Keratinocyte (primary cell): ENCODE data around the gene CLCA4. TPM values are rescaled to one million over a fixed set of nuclear protein-coding genes. Genes with fewer than 3 reads are reported as not detected.
"Not testable (repeated sequence)": the region's sequence is repeated elsewhere in the genome, so short reads cannot be mapped to it uniquely, and the experiment has no call there.

Source experiments
- DNase-seq: peaks from one replicate; pipeline ENCODE4 v3.0.0-alpha.2; 2011; ENCODE audit warnings: low read depth, missing footprints, low spot score
- FAIRE-seq: peaks from 2 replicates; lab custom pipeline; 2011; peaks lifted over from hg19 to GRCh38; lab: Jason Lieb, UNC
- H2AFZ ChIP-seq: 2 replicates; pipeline ENCODE4 v1.6.0; 2012; ENCODE audit warnings: low read length, control low read depth, inconsistent platforms; ENCODE audit not compliant: control insufficient read depth
- H3K27ac ChIP-seq: 2 replicates; pipeline ENCODE4 v1.5.1; 2011; ENCODE audit warnings: low read length; ENCODE audit not compliant: control insufficient read depth, insufficient read depth
- H3K27me3 ChIP-seq: 3 replicates; pipeline ENCODE4 v1.6.0; 2011; ENCODE audit warnings: low read length; ENCODE audit not compliant: control insufficient read depth, insufficient read depth; ENCODE audit errors: extremely low read depth
- H3K36me3 ChIP-seq, 2 experiments: 2 replicates in 1 of 2; 3 replicates in 1 of 2; pipeline ENCODE4 v1.5.1; 2011; ENCODE audit warnings: low read length in 2 of 2, mild to moderate bottlenecking in 1 of 2; ENCODE audit not compliant: control insufficient read depth in 2 of 2, insufficient read depth in 2 of 2; ENCODE audit errors: extremely low read depth in 1 of 2
- H3K4me1 ChIP-seq: 3 replicates; pipeline ENCODE4 v1.5.1; 2011; ENCODE audit warnings: low read length; ENCODE audit not compliant: control insufficient read depth, insufficient read depth; ENCODE audit errors: extremely low read depth
- H3K4me2 ChIP-seq: 3 replicates; pipeline ENCODE4 v1.6.0; 2011; ENCODE audit warnings: low read depth, low read length; ENCODE audit not compliant: control insufficient read depth, insufficient read depth; ENCODE audit errors: extremely low read depth
- H3K4me3 ChIP-seq, 3 experiments: fragments of 200-600 bp in 1 of 3; sonication (generic) in 1 of 3; 2 replicates in 2 of 3; 3 replicates in 1 of 3; pipeline ENCODE4 v1.5.1; 2011 to 2016; ENCODE audit warnings: low read length in 3 of 3, mild to moderate bottlenecking in 3 of 3, control low read depth in 2 of 3, inconsistent platforms in 1 of 3, low read depth in 1 of 3, mixed read lengths in 1 of 3, mixed run types in 1 of 3, moderate library complexity in 1 of 3; ENCODE audit not compliant: control insufficient read depth in 2 of 3, insufficient read depth in 2 of 3; ENCODE audit errors: extremely low read depth in 1 of 3
- H3K79me2 ChIP-seq: 2 replicates; pipeline ENCODE4 v1.6.0; 2012; ENCODE audit warnings: low read length; ENCODE audit not compliant: control insufficient read depth, insufficient read depth
- H3K9ac ChIP-seq: 3 replicates; pipeline ENCODE4 v1.6.0; 2011; ENCODE audit warnings: low read length; ENCODE audit not compliant: control insufficient read depth, insufficient read depth; ENCODE audit errors: extremely low read depth
- H3K9me1 ChIP-seq: 3 replicates; pipeline ENCODE4 v1.6.0; 2011; ENCODE audit warnings: low read length; ENCODE audit not compliant: control insufficient read depth, insufficient read depth; ENCODE audit errors: extremely low read depth
- H3K9me3 ChIP-seq: 2 replicates; pipeline ENCODE4 v1.5.1; 2012; ENCODE audit warnings: low read depth, low read length; ENCODE audit not compliant: control insufficient read depth
- H4K20me1 ChIP-seq: 3 replicates; pipeline ENCODE4 v1.6.0; 2011; ENCODE audit warnings: low read length; ENCODE audit not compliant: control insufficient read depth, insufficient read depth; ENCODE audit errors: extremely low read depth
- CTCF ChIP-seq, 3 experiments: IDR thresholded peaks in 1 of 3; conservative IDR thresholded peaks in 1 of 3; optimal IDR thresholded peaks in 1 of 3; 2 replicates in 2 of 3; 3 replicates in 1 of 3; pipeline versions ENCODE3 to v1.5.1; 2011; ENCODE audit warnings: low read length in 3 of 3, mild to moderate bottlenecking in 3 of 3, moderate library complexity in 2 of 3, control low read depth in 1 of 3, inconsistent platforms in 1 of 3; ENCODE audit not compliant: insufficient read depth in 2 of 3; ENCODE audit errors: extremely low read depth in 1 of 3
- EZH2 ChIP-seq: IDR thresholded peaks from one replicate; pipeline ENCODE4 v1.6.1; 2012; ENCODE audit warnings: inconsistent platforms, mild to moderate bottlenecking, low read length, moderate library complexity
- dilution Hi-C: fragments of 300-500 bp; cut with MboI; formaldehyde crosslinking; loops from one replicate; pipeline ENCODE4 v1.7.0; 2020; ENCODE audit warnings: low sequenced_read_pairs; ENCODE audit not compliant: extremely low pct_ligation_motif_present
- polyA plus RNA-seq, 5 experiments: library from polyadenylated mRNA; depleted of rRNA in 3 of 5; stranded (reverse) in 3 of 5; stranded (forward) in 1 of 5; unstranded in 1 of 5; fragments of >200 nt; gene quantifications; 1 replicate in 1 of 5; 2 replicates in 3 of 5; 3 replicates in 1 of 5; pipeline versions ENCODE4 v1.2.1 to v1.2.3, GENCODE V29; 2011 to 2012; ENCODE audit warnings: missing spikeins in 2 of 5, low read depth in 1 of 5, low replicate concordance in 1 of 5

The CLCA4 gene
- polyA plus RNA-seq, 1 donor (not counting 4 experiments of a cell fraction or from before 2014, with no cell fraction given) = 1.5 TPM

GRCh38 chr1:86596224-86596623 is 49.3 kb downstream of the CLCA4 start:
- no peaks in the 10 kb centered on the region for H3K79me2 ChIP-seq
- H4K20me1 ChIP-seq = no peaks in the 10 kb centered on the region
- FAIRE-seq (peak; percentile 13), DNase-seq (no peak)
- no peaks in the 10 kb centered on the region for H3K9me1 ChIP-seq
- H3K4me1 ChIP-seq = no peaks in the 10 kb centered on the region
- H3K9me3 ChIP-seq = peaks cover 1% of the 10 kb centered on the region
- H3K27me3 ChIP-seq = no peaks in the 10 kb centered on the region
- H3K9ac ChIP-seq = no peak overlapping the region
- TF ChIP-seq EZH2 (no peak), CTCF (optimal IDR thresholded peaks at IDR 0.05 in 1 of 3, IDR thresholded peaks at IDR 0.05 in 1 of 3, conservative IDR thresholded peaks at IDR 0.05 in 1 of 3; ENCODE audit: extremely low read depth in 1 of 3, insufficient read depth in 2 of 3, low read length in 3 of 3) (no peak)
- H3K27ac ChIP-seq = no peak overlapping the region
- dilution Hi-C loops = no loop called here
- no peak overlapping the region for H2AFZ ChIP-seq
- H3K4me2 ChIP-seq = no peak overlapping the region
- H3K36me3 ChIP-seq = no peaks in the 10 kb centered on the region
- no peak overlapping the region for H3K4me3 ChIP-seq

GRCh38 chr1:86596741-86597290 is 49.9 kb downstream of the CLCA4 start:
- TF ChIP-seq CTCF (optimal IDR thresholded peaks at IDR 0.05 in 1 of 3, IDR thresholded peaks at IDR 0.05 in 1 of 3, conservative IDR thresholded peaks at IDR 0.05 in 1 of 3; ENCODE audit: extremely low read depth in 1 of 3, insufficient read depth in 2 of 3, low read length in 3 of 3) (no peak), EZH2 (no peak)
- dilution Hi-C loops = no loop called here

GRCh38 chr1:86606080-86606479 is 59.2 kb downstream of the CLCA4 start:
- not testable (repeated sequence) for H3K27ac ChIP-seq, H3K9ac ChIP-seq, FAIRE-seq

More at GRCh38 chr1:86596741-86597290, 49.9 kb downstream of the CLCA4 start:
- no peak overlapping the region for H3K4me2 ChIP-seq
- no peaks in the 10 kb centered on the region for H3K27me3 ChIP-seq
- no peaks in the 10 kb centered on the region for H3K36me3 ChIP-seq
- DNase-seq = no peak
- no peak overlapping the region for H3K9ac ChIP-seq
- H3K79me2 ChIP-seq = no peaks in the 10 kb centered on the region
- H3K9me1 ChIP-seq = no peaks in the 10 kb centered on the region
- no peak overlapping the region for H3K27ac ChIP-seq
- peaks cover 1% of the 10 kb centered on the region for H3K9me3 ChIP-seq
- no peak for FAIRE-seq
- no peaks in the 10 kb centered on the region for H3K4me1 ChIP-seq
- no peaks in the 10 kb centered on the region for H4K20me1 ChIP-seq
- H2AFZ ChIP-seq = no peak overlapping the region
- H3K4me3 ChIP-seq = no peak overlapping the region

More at GRCh38 chr1:86606080-86606479, 59.2 kb downstream of the CLCA4 start:
- H4K20me1 ChIP-seq, H3K36me3 ChIP-seq, H3K4me1 ChIP-seq, H3K4me3 ChIP-seq, DNase-seq, dilution Hi-C loops, H3K27me3 ChIP-seq, H3K9me3 ChIP-seq, H3K79me2 ChIP-seq, H3K4me2 ChIP-seq, H2AFZ ChIP-seq, H3K9me1 ChIP-seq: not testable (repeated sequence)
